ENCODE data around the gene SHH.

SHH gene

GRCh38 chr7:155834486-155835048 lies 22.3 kb upstream of the SHH start:
- TF ChIP-seq YY1 (IDR thresholded peaks at IDR 0.05; ENCODE audit: insufficient read depth, insufficient read length) (no peak), SUZ12 (IDR thresholded peaks at IDR 0.05; ENCODE audit: extremely low read depth, insufficient read depth, insufficient read length) (no peak), ZNF274 (IDR thresholded peaks at IDR 0.05; ENCODE audit: low read depth, low read length) (no peak)
- no peaks in the 10 kb centered on the region for H3K27me3 ChIP-seq (ENCODE audit: insufficient read depth, insufficient read length)

GRCh38 chr7:155833651-155834050 lies 21.4 kb upstream of the SHH start:
- no peak for DNase-seq (ENCODE audit: low read depth, low spot score)
- H3K36me3 ChIP-seq (ENCODE audit: insufficient read depth, insufficient read length, low read length) = no peaks in the 10 kb centered on the region
- no peaks in the 10 kb centered on the region for H3K27me3 ChIP-seq (ENCODE audit: insufficient read depth, insufficient read length)
- TF ChIP-seq SUZ12 (IDR thresholded peaks at IDR 0.05; ENCODE audit: extremely low read depth, insufficient read depth, insufficient read length) (no peak), YY1 (IDR thresholded peaks at IDR 0.05; ENCODE audit: insufficient read depth, insufficient read length) (no peak), ZNF274 (IDR thresholded peaks at IDR 0.05; ENCODE audit: low read depth, low read length) (no peak)
- no peaks in the 10 kb centered on the region for H3K9me3 ChIP-seq (ENCODE audit: insufficient read depth, low read length)
- H3K9ac ChIP-seq (ENCODE audit: insufficient read length, low read depth) = no peak overlapping the region
- peaks cover 4% of the 10 kb centered on the region for H3K4me1 ChIP-seq (ENCODE audit: insufficient read depth, insufficient read length)
- H3K4me3 ChIP-seq (ENCODE audit: insufficient read length, low read depth) = no peak overlapping the region

More at GRCh38 chr7:155834486-155835048, 22.3 kb upstream of the SHH start:
- Histone ChIP-seq H3K9ac (ENCODE audit: insufficient read length, low read depth) (no peak overlapping the region), H3K36me3 (ENCODE audit: insufficient read depth, insufficient read length, low read length) (no peaks in the 10 kb centered on the region), H3K4me1 (ENCODE audit: insufficient read depth, insufficient read length) (peaks cover 4% of the 10 kb centered on the region), H3K9me3 (ENCODE audit: insufficient read depth, low read length) (no peaks in the 10 kb centered on the region), H3K4me3 (ENCODE audit: insufficient read length, low read depth) (no peak overlapping the region)
- no peak for DNase-seq (ENCODE audit: low read depth, low spot score)

DNA sequence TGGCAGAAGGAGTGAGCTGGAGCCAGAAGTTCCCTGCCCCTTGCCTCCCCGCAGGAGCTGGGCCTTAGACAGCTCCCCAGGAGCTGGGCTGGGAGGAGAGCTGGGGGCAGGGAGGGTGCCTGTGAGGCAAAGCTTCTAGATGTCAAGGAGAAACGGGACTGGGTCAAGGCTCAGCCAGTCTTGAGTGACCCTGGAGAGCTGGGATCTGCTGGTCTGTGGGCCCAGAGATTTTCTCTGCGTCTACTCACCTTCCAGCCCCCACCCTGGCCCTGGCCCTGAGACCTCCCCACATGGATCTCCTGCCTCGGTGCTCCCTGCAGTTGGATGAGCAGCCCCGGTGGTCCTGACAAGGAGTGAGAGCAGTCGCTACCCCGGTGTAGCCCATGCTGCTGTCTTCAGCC lies 20.3 kb upstream of the SHH start:
- H3K9me3 ChIP-seq (ENCODE audit: insufficient read depth, low read length) = no peaks in the 10 kb centered on the region
- no peaks in the 10 kb centered on the region for H3K36me3 ChIP-seq (ENCODE audit: insufficient read depth, insufficient read length, low read length)
- no peak for DNase-seq (ENCODE audit: low read depth, low spot score)
- TF ChIP-seq SUZ12 (IDR thresholded peaks at IDR 0.05; ENCODE audit: extremely low read depth, insufficient read depth, insufficient read length) (no peak), YY1 (IDR thresholded peaks at IDR 0.05; ENCODE audit: insufficient read depth, insufficient read length) (no peak), ZNF274 (IDR thresholded peaks at IDR 0.05; ENCODE audit: low read depth, low read length) (no peak)
- no peak overlapping the region for H3K4me3 ChIP-seq (ENCODE audit: insufficient read length, low read depth)
- peaks cover 4% of the 10 kb centered on the region for H3K4me1 ChIP-seq (ENCODE audit: insufficient read depth, insufficient read length)
- no peaks in the 10 kb centered on the region for H3K27me3 ChIP-seq (ENCODE audit: insufficient read depth, insufficient read length)
- H3K9ac ChIP-seq (ENCODE audit: insufficient read length, low read depth) = no peak overlapping the region

DNA sequence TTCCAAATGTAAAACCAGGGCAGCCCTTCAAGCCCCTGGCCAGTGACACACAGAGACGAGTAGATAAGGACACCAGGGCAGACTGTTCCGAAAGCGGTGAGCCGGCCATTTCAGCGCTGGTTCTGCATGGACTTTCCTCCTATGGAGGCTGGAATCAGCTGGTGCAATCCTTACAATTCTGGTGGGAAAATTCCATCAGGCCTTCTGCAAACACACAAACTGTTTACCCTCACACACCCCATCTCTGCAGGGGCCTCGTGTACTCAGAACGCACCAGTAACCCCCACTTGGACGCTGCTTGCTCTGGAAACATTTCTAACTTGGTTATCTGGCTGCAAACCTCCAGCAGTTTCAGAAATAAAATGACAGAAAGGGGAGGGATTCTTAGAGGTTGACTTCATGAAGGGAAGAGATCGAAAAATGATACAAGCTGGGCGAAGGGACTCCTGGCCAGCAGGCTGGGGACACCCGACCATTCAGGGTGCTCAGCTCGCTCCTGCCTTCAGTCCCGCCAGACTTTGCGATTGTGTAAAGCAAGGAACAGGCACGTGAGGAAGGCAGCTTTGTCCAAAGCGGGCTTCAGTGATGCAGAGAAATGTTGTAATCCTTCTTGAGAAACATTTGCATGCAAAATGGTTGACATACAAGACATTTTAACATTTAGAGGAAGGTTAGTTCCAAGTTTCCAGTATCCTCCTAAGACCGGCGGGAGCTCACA lies 19.7 kb upstream of the SHH start:
- no peak for TF ChIP-seq SUZ12 (IDR thresholded peaks at IDR 0.05; ENCODE audit: extremely low read depth, insufficient read depth, insufficient read length)
- TF ChIP-seq YY1 (IDR thresholded peaks at IDR 0.05; ENCODE audit: insufficient read depth, insufficient read length) = no peak
- no peak for TF ChIP-seq ZNF274 (IDR thresholded peaks at IDR 0.05; ENCODE audit: low read depth, low read length)
- Histone ChIP-seq H3K9me3 (ENCODE audit: insufficient read depth, low read length) (no peaks in the 10 kb centered on the region), H3K36me3 (ENCODE audit: insufficient read depth, insufficient read length, low read length) (no peaks in the 10 kb centered on the region), H3K27me3 (ENCODE audit: insufficient read depth, insufficient read length) (no peaks in the 10 kb centered on the region), H3K4me1 (ENCODE audit: insufficient read depth, insufficient read length) (peaks cover 4% of the 10 kb centered on the region), H3K9ac (ENCODE audit: insufficient read length, low read depth) (no peak overlapping the region), H3K4me3 (ENCODE audit: insufficient read length, low read depth) (no peak overlapping the region)
- no peak for DNase-seq (ENCODE audit: low read depth, low spot score)

DNA sequence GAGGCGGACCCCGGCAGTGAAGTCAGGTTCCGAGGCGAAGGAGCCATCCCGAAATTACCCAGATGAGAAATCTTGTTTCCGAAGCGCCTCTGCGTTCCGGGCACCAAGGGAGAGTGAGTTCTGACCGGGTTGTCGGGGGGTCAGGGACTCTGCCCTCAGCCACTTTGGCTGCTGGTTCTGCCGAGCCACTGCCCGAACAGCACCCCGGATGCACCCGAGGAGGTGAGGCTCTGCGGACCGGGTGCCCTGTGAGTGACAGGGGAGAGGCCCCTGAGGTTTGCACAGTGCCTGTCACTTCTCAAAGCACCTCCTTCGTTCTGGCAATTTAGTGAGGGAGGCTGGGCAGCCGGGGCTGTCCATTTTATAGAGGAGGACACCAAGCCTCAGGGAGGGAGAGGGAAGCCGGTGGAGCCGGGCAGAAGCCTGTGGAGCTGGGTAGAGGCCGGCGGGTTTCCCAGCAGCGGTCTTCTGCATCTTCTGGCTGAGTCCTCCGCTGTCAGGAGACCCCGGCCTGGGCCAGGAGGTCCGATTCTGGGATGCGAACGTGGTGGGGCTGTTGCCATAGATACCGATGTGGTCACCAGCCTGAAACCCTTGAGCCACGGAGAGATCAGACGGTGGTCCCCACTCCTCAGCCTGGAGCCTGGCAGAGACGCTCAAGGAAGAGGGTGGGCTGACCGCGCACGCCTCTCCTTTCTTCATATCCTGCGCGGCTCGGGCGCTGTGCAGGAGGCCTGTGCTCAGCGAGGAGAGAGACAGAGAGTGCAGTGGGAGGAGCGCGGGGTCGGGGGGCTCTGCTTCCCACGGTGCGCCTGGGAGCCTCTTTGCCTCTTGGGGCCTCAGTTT lies 18.9 kb upstream of the SHH start:
- Histone ChIP-seq H3K36me3 (ENCODE audit: insufficient read depth, insufficient read length, low read length) (no peaks in the 10 kb centered on the region), H3K27me3 (ENCODE audit: insufficient read depth, insufficient read length) (no peaks in the 10 kb centered on the region), H3K9ac (ENCODE audit: insufficient read length, low read depth) (no peak overlapping the region), H3K4me1 (ENCODE audit: insufficient read depth, insufficient read length) (peaks cover under 1% of the 10 kb centered on the region), H3K9me3 (ENCODE audit: insufficient read depth, low read length) (no peaks in the 10 kb centered on the region), H3K4me3 (ENCODE audit: insufficient read length, low read depth) (no peak overlapping the region)
- no peak for TF ChIP-seq YY1 (IDR thresholded peaks at IDR 0.05; ENCODE audit: insufficient read depth, insufficient read length)
- TF ChIP-seq SUZ12 (IDR thresholded peaks at IDR 0.05; ENCODE audit: extremely low read depth, insufficient read depth, insufficient read length) = no peak
- no peak for TF ChIP-seq ZNF274 (IDR thresholded peaks at IDR 0.05; ENCODE audit: low read depth, low read length)
- no peak for DNase-seq (ENCODE audit: low read depth, low spot score)

DNA sequence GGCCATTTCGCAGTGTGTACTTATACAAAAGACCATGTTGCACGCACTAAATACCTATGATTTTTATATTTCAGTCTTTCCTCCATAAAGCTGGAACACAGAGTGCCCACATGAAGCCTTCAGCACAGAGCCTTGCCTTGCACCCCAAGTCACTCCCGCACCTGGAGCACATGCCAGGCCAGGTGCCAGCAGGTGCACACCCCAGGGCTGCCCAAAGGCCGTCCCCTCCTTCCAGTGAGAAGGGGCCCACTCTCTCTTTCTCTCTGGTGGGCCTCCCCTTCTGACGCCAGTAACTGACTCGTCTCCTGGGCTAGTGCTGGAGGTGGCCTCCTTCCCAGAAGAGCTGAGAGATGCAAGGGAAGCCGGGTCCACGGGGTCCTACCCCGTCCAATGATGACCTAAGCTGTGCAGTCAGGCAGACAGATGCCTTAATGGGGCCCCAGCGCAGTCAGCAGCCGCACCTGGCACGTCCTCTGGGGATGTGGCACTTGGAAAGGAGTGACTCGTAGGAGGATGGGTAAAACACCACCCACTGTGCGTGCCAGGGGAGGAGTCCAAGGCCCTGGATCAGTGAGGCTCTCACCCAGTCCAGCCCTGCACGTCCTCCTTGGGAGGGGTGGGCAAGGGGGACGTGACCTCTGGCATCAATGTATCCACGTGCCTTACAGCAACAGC lies 17.7 kb upstream of the SHH start:
- no peak overlapping the region for H3K9ac ChIP-seq (ENCODE audit: insufficient read length, low read depth)
- DNase-seq (ENCODE audit: low read depth, low spot score) = no peak
- TF ChIP-seq ZNF274 (IDR thresholded peaks at IDR 0.05; ENCODE audit: low read depth, low read length) = no peak
- no peak for TF ChIP-seq SUZ12 (IDR thresholded peaks at IDR 0.05; ENCODE audit: extremely low read depth, insufficient read depth, insufficient read length)
- no peak for TF ChIP-seq YY1 (IDR thresholded peaks at IDR 0.05; ENCODE audit: insufficient read depth, insufficient read length)
- H3K4me3 ChIP-seq (ENCODE audit: insufficient read length, low read depth) = no peak overlapping the region
- no peaks in the 10 kb centered on the region for H3K4me1 ChIP-seq (ENCODE audit: insufficient read depth, insufficient read length)
- no peaks in the 10 kb centered on the region for H3K27me3 ChIP-seq (ENCODE audit: insufficient read depth, insufficient read length)
- no peaks in the 10 kb centered on the region for H3K9me3 ChIP-seq (ENCODE audit: insufficient read depth, low read length)
- H3K36me3 ChIP-seq (ENCODE audit: insufficient read depth, insufficient read length, low read length) = no peaks in the 10 kb centered on the region
